Hematopoietic multipotent progenitor cell treated with erythropoietin and hydrocortisone succinate and interleukin-3 and kit ligand, for 4 days (in vitro differentiated cells): ENCODE results near the gene KBTBD3.
"Not testable (repeated sequence)": the region's sequence is repeated elsewhere in the genome, so short reads cannot be mapped to it uniquely, and the experiment has no call there.

ENCODE experiments used
- DNase-seq: peaks from one replicate; pipeline ENCODE4 v3.0.0-alpha.2; 2015

Gene KBTBD3

GRCh38 chr11:106061954-106062949 is 14.9 kb downstream of the KBTBD3 start:
- no peak for DNase-seq

GRCh38 chr11:106061249-106061784 is 15.8 kb downstream of the KBTBD3 start:
- no peak for DNase-seq

- no peak for DNase-seq
Measured at GRCh38 chr11:106059617-106060016, 17.5 kb downstream of the KBTBD3 start.

- not testable (repeated sequence) for DNase-seq
Measured at GRCh38 chr11:106058377-106058776, 18.8 kb downstream of the KBTBD3 start.

- DNase-seq, result no peak
Measured at GRCh38 chr11:106051103-106051502, 26.0 kb downstream of the KBTBD3 start.

GRCh38 chr11:106049727-106050476 is 27.2 kb downstream of the KBTBD3 start:
- DNase-seq, result no peak

GRCh38 chr11:106047631-106048030 is 29.5 kb downstream of the KBTBD3 start:
- DNase-seq, result no peak

- no peak for DNase-seq
Measured at GRCh38 chr11:106043540-106043939, 33.6 kb downstream of the KBTBD3 start.

GRCh38 chr11:106032861-106033260 is 44.3 kb downstream of the KBTBD3 start:
- DNase-seq, result no peak

- no peak for DNase-seq
Measured at GRCh38 chr11:106031936-106032335, 45.2 kb downstream of the KBTBD3 start.

- no peak for DNase-seq
Measured at GRCh38 chr11:106031202-106031810, 45.8 kb downstream of the KBTBD3 start.

- DNase-seq, result no peak
Measured at GRCh38 chr11:106030609-106031008, 46.5 kb downstream of the KBTBD3 start.

GRCh38 chr11:106022795-106023275 is 54.3 kb downstream of the KBTBD3 start:
- no peak for DNase-seq

- DNase-seq, result peak; percentile 99
Measured at GRCh38 chr11:106021967-106022794, 55.0 kb downstream of the KBTBD3 start, which contains the start of gene MSANTD4. Gene MSANTD4 (minus strand): TSS chr11:106022240. CDS start chr11:106010917, 11,323 bp downstream.

GRCh38 chr11:106021181-106021966 is 55.8 kb downstream of the KBTBD3 start:
- DNase-seq, result peak; percentile 39

- DNase-seq, result no peak
Measured at GRCh38 chr11:106017093-106017492, 60.1 kb downstream of the KBTBD3 start.

GRCh38 chr11:106015066-106015465 is 62.1 kb downstream of the KBTBD3 start:
- no peak for DNase-seq

GRCh38 chr11:106014620-106015019 is 62.5 kb downstream of the KBTBD3 start:
- DNase-seq, result no peak

GRCh38 chr11:106014035-106014434 is 63.1 kb downstream of the KBTBD3 start:
- no peak for DNase-seq

GRCh38 chr11:106012744-106013143 is 64.4 kb downstream of the KBTBD3 start:
- no peak for DNase-seq

GRCh38 chr11:106011481-106011880 is 65.7 kb downstream of the KBTBD3 start:
- DNase-seq, result no peak
